GM12878 (cell line): ENCODE data around the gene GNGT2. TPM values are rescaled to one million over a fixed set of nuclear protein-coding genes. Genes with fewer than 3 reads are reported as not detected.

Experiments
- ATF3 ChIP-seq: IDR thresholded peaks from 2 replicates; pipeline ENCODE4 v1.6.1; 2011; ENCODE audit warnings: low read depth, mild to moderate bottlenecking, low read length, moderate library complexity, borderline replicate concordance; ENCODE audit errors: extremely low read depth
- CEBPB ChIP-seq, 2 experiments: fragments of 150-350 bp in 1 of 2; IDR thresholded peaks; 2 replicates each; pipeline ENCODE4 v1.6.1; 2012 to 2014; ENCODE audit warnings: low read depth in 2 of 2, low read length in 2 of 2, borderline replicate concordance in 1 of 2, inconsistent platforms in 1 of 2
- CREM ChIP-seq: IDR thresholded peaks from 2 replicates; pipeline ENCODE4 v1.6.1; 2014; ENCODE audit warnings: antibody characterized with exemption, low read depth
- CUX1 ChIP-seq: IDR thresholded peaks from 2 replicates; pipeline ENCODE4 v1.6.1; 2012; ENCODE audit warnings: improper control_type of control experiment, low read depth, low read length; ENCODE audit not compliant: insufficient replicate concordance
- EP300 ChIP-seq, 2 experiments: fragments of 150-350 bp in 1 of 2; IDR thresholded peaks; 2 replicates each; pipeline ENCODE4 v1.6.1; 2011 to 2012; ENCODE audit warnings: low read depth in 2 of 2, low read length in 2 of 2, borderline replicate concordance in 1 of 2, improper control_type of control experiment in 1 of 2, inconsistent platforms in 1 of 2; ENCODE audit not compliant: control insufficient read depth in 1 of 2
- ETV6 ChIP-seq, 2 experiments: fragments of 450-650 bp in 1 of 2; IDR thresholded peaks in 1 of 2; conservative IDR thresholded peaks in 1 of 2; 2 replicates each; pipeline ENCODE4 v1.6.1; 2014; ENCODE audit warnings: antibody characterized with exemption in 1 of 2, borderline replicate concordance in 1 of 2, low read depth in 1 of 2, mild to moderate bottlenecking in 1 of 2, moderate library complexity in 1 of 2
- FOS ChIP-seq: IDR thresholded peaks from 3 replicates; pipeline ENCODE4 v1.6.1; 2011; ENCODE audit warnings: borderline replicate concordance; ENCODE audit not compliant: insufficient read length; ENCODE audit errors: extremely low read depth
- IKZF1 ChIP-seq: fragments of 450-650 bp; conservative IDR thresholded peaks from 2 replicates; pipeline ENCODE4 v1.6.1; 2017; ENCODE audit warnings: antibody characterized with exemption, mild to moderate bottlenecking
- IKZF2 ChIP-seq, 2 experiments: fragments of 450-650 bp; IDR thresholded peaks; 2 replicates each; pipeline ENCODE4 v1.6.1; 2017; ENCODE audit warnings: mild to moderate bottlenecking in 2 of 2, moderate library complexity in 2 of 2
- MTA2 ChIP-seq: fragments of 450-650 bp; IDR thresholded peaks from 2 replicates; pipeline ENCODE4 v1.6.1; 2016; ENCODE audit warnings: low read depth, mild to moderate bottlenecking, moderate library complexity
- NFYA ChIP-seq: IDR thresholded peaks from 2 replicates; pipeline ENCODE4 v1.6.1; 2011; ENCODE audit warnings: low read depth, mild to moderate bottlenecking, low read length, improper control_type of control experiment, borderline replicate concordance
- NFYB ChIP-seq: IDR thresholded peaks from 2 replicates; pipeline ENCODE4 v1.6.1; 2011; ENCODE audit warnings: low read depth, mild to moderate bottlenecking, low read length, improper control_type of control experiment, moderate library complexity; ENCODE audit not compliant: insufficient read depth
- PAX8 ChIP-seq: fragments of 450-650 bp; IDR thresholded peaks from 2 replicates; pipeline ENCODE4 v1.6.1; 2017; ENCODE audit warnings: mild to moderate bottlenecking, moderate library complexity
- POLR2A ChIP-seq: IDR thresholded peaks from 2 replicates; pipeline ENCODE4 v1.6.1; 2011; ENCODE audit warnings: low read depth, mild to moderate bottlenecking, low read length
- POLR2AphosphoS5 ChIP-seq: IDR thresholded peaks from 2 replicates; pipeline ENCODE4 v1.6.1; 2011; ENCODE audit warnings: mild to moderate bottlenecking, low read length, inconsistent platforms
- RAD51 ChIP-seq: fragments of 450-650 bp; IDR thresholded peaks from 2 replicates; pipeline ENCODE4 v1.6.1; 2016; ENCODE audit warnings: moderate library complexity, mild to moderate bottlenecking, inconsistent platforms
- SIN3A ChIP-seq: IDR thresholded peaks from 2 replicates; pipeline ENCODE4 v1.6.1; 2012; ENCODE audit warnings: low read depth, low read length, improper control_type of control experiment
- SIX5 ChIP-seq: IDR thresholded peaks from 2 replicates; pipeline ENCODE4 v1.6.1; 2011; ENCODE audit warnings: mild to moderate bottlenecking, low read depth, low read length, moderate library complexity; ENCODE audit not compliant: severe bottlenecking
- SMC3 ChIP-seq: IDR thresholded peaks from 2 replicates; pipeline ENCODE4 v1.6.1; 2011; ENCODE audit warnings: low read length, improper control_type of control experiment, borderline replicate concordance
- SREBF2 ChIP-seq: IDR thresholded peaks from 2 replicates; pipeline ENCODE4 v1.6.1; 2012; ENCODE audit warnings: mild to moderate bottlenecking, low read length
- STAT1 ChIP-seq: fragments of 450-650 bp; conservative IDR thresholded peaks from 2 replicates; pipeline ENCODE4 v1.6.1; 2014; ENCODE audit warnings: antibody characterized with exemption, mild to moderate bottlenecking
- TCF3 ChIP-seq: IDR thresholded peaks from 2 replicates; pipeline ENCODE4 v1.6.1; 2012; ENCODE audit warnings: low read depth, mild to moderate bottlenecking, low read length, borderline replicate concordance; ENCODE audit not compliant: insufficient read depth
- polyA plus RNA-seq, 11 experiments: library from polyadenylated mRNA; depleted of rRNA in 4 of 11; unstranded in 6 of 11; stranded (reverse) in 5 of 11; fragments of >200 nt; fragmentation: Nextera tagmentation in 4 of 11; fragmentation: Illumina TruSeq in 1 of 11; extraction: Ambion mirVana in 4 of 11; extraction: Trizol in 1 of 11; gene quantifications; 1 replicate in 1 of 11; 2 replicates in 10 of 11; pipeline versions ENCODE4 v1.2.1 to v1.2.3, GENCODE V29; 2011 to 2016; ENCODE audit warnings: inconsistent platforms in 2 of 11, missing spikeins in 2 of 11, low read depth in 1 of 11
- total RNA-seq, 4 experiments: library from RNA; depleted of rRNA in 3 of 4; stranded (reverse); fragments of >200 nt in 3 of 4; fragmentation: Illumina TruSeq in 1 of 4; extraction: Trizol in 1 of 4; gene quantifications; 2 replicates each; pipeline versions ENCODE4 v1.2.1 to v1.2.3, GENCODE V29; 2013 to 2021
- TF ChIP-seq, protein P1 (sequence below): fragments of 450-650 bp; IDR thresholded peaks from 2 replicates; pipeline ENCODE4 v1.6.1; 2017; ENCODE audit warnings: mild to moderate bottlenecking

The GNGT2 gene
- total and polyA plus RNA-seq, 10 of the 15 experiments (the other 5 are each of a cell fraction or from before 2014, with no cell fraction given) = 15.3 to 60.4 (median 32.0) TPM

DNA sequence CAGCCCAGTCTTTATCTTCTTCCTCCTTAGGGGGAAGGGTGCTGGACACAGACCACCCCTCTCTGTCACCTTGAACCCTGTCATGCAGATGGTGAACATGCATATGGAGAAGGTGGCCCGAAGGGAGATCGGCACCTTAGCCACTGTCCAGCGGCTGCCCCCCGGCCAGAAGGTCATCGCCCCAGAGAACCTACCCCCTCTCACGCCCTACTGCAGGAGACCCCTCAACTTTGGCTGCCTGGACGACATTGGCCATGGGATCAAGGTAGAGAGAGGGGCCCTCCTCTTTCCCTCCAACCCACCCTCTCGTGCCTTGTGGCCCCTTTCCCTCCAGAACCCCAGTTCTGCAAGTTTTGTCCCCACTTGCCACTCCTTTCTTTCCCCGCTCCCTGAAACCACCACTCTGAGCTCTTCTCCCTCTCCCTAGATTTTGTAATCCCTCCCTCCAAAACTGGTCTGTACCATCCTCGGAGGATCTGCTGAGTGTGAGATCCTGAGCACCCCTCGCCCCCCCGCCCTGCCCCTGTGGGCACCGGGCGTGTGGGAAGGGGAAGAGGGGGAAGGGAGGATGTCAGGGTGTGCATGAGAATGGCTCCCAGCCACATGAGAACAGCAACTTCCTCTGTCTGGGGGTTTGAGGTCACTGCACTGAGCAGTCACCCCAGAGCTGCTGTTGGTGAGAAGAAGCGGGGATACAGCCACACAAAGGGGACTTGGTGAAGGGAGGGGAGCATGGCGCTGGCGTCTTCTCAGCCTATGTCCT, 7.5 kb upstream of the GNGT2 start (continued):
- no peak for TF ChIP-seq FOS
- TF ChIP-seq ATF3 = no peak
- no peak for TF ChIP-seq NFYA
- TF ChIP-seq, protein P1, sequence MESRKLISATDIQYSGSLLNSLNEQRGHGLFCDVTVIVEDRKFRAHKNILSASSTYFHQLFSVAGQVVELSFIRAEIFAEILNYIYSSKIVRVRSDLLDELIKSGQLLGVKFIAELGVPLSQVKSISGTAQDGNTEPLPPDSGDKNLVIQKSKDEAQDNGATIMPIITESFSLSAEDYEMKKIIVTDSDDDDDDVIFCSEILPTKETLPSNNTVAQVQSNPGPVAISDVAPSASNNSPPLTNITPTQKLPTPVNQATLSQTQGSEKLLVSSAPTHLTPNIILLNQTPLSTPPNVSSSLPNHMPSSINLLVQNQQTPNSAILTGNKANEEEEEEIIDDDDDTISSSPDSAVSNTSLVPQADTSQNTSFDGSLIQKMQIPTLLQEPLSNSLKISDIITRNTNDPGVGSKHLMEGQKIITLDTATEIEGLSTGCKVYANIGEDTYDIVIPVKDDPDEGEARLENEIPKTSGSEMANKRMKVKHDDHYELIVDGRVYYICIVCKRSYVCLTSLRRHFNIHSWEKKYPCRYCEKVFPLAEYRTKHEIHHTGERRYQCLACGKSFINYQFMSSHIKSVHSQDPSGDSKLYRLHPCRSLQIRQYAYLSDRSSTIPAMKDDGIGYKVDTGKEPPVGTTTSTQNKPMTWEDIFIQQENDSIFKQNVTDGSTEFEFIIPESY = no peak
- peak; percentile 75 for TF ChIP-seq MTA2
- TF ChIP-seq NFYB = no peak
- peak; percentile 68 for TF ChIP-seq POLR2A
- no peak for TF ChIP-seq SIX5
- TF ChIP-seq STAT1 = no peak
- peak; percentile 89 for TF ChIP-seq IKZF1
- TF ChIP-seq POLR2AphosphoS5 = peak; percentile 65
- TF ChIP-seq ETV6 (conservative IDR thresholded peaks at IDR 0.05 in 1 of 2, IDR thresholded peaks at IDR 0.05 in 1 of 2; ENCODE audit: borderline replicate concordance in 1 of 2, low read depth in 1 of 2) = peak in 1 of 2 experiments; percentile 79; a peak in 2 of 4 replicates
- peak; percentile 68; the same call in 1 of the 2 replicates for TF ChIP-seq CREM
- peak; percentile 27; the same call in 1 of the 2 replicates for TF ChIP-seq SMC3
- peak; percentile 32 to 84; a peak in 2 of 4 replicates for TF ChIP-seq EP300 (IDR thresholded peaks at IDR 0.05; ENCODE audit: borderline replicate concordance in 1 of 2, control insufficient read depth in 1 of 2, low read depth in 2 of 2, low read length in 2 of 2)
- TF ChIP-seq SIN3A = no peak
- TF ChIP-seq SREBF2 = no peak
- 0 out of 2 replicates have a peak, but pooled peaks have one; percentile 45 for TF ChIP-seq TCF3
- TF ChIP-seq RAD51 = no peak
- TF ChIP-seq CEBPB (IDR thresholded peaks at IDR 0.05; ENCODE audit: borderline replicate concordance in 1 of 2, low read depth in 2 of 2, low read length in 2 of 2) = peak in 1 of 2 experiments; percentile 6; a peak in 1 of 4 replicates
- peak; percentile 99 for TF ChIP-seq CUX1
- TF ChIP-seq IKZF2 (IDR thresholded peaks at IDR 0.05) = peak; percentile 89 to 91
- no peak for TF ChIP-seq PAX8
